Neural cell (in vitro differentiated cells): ENCODE measurements around the gene ACY1. TPM values are rescaled to one million over a fixed set of nuclear protein-coding genes. Genes with fewer than 3 reads are reported as not detected.

Experiments used
- H2AFZ ChIP-seq: fragments of 200-600, 300-800 bp; sonication (generic), shearing (Covaris generic); 2 replicates; pipeline ENCODE4 v1.6.0; 2014; ENCODE audit warnings: low read depth, mild to moderate bottlenecking, antibody characterized with exemption, low read length, moderate library complexity
- H3F3A ChIP-seq: fragments of 200-600 bp; shearing (Covaris generic); 2 replicates; pipeline ENCODE4 v1.6.1; 2016; ENCODE audit warnings: mild to moderate bottlenecking, moderate library complexity, mixed read lengths, antibody characterized with exemption, low read length; ENCODE audit not compliant: insufficient read depth, poor library complexity, severe bottlenecking
- H3K27ac ChIP-seq: fragments of 200-600, 300-800 bp; sonication (generic), shearing (Covaris generic); 2 replicates; pipeline ENCODE4 v1.5.1; 2014; ENCODE audit warnings: mild to moderate bottlenecking, low read length, moderate library complexity
- H3K27me3 ChIP-seq: fragments of 300-800, 200-600 bp; sonication (generic), shearing (Covaris generic); 2 replicates; pipeline ENCODE4 v1.6.0; 2014; ENCODE audit warnings: mild to moderate bottlenecking, low read depth, low read length, moderate library complexity; ENCODE audit not compliant: insufficient read depth
- H3K36me3 ChIP-seq: fragments of 300-800, 200-600 bp; sonication (generic), shearing (Covaris generic); 2 replicates; pipeline ENCODE4 v1.5.1; 2014; ENCODE audit warnings: mild to moderate bottlenecking, antibody characterized with exemption, low read length, moderate library complexity; ENCODE audit not compliant: insufficient read depth
- H3K4me2 ChIP-seq: fragments of 300-800, 200-600 bp; sonication (generic), shearing (Covaris generic); 2 replicates; pipeline ENCODE4 v1.6.0; 2014; ENCODE audit warnings: mild to moderate bottlenecking, low read length
- H3K4me3 ChIP-seq: fragments of 300-800, 200-600 bp; sonication (generic), shearing (Covaris generic); 2 replicates; pipeline ENCODE4 v1.5.1; 2014; ENCODE audit warnings: mild to moderate bottlenecking, low read length, moderate library complexity
- H3K79me2 ChIP-seq: fragments of 200-600 bp; shearing (Covaris generic); replicated peaks from 2 replicates; pipeline ENCODE4 v1.6.0; 2014; ENCODE audit warnings: mild to moderate bottlenecking, low read length, moderate library complexity; ENCODE audit not compliant: insufficient read depth
- H3K9ac ChIP-seq: fragments of 300-800, 200-600 bp; sonication (generic), shearing (Covaris generic); 2 replicates; pipeline ENCODE4 v1.6.1; 2016; ENCODE audit warnings: mild to moderate bottlenecking, low read length, mixed read lengths
- H3K9me2 ChIP-seq: fragments of 200-600 bp; shearing (Covaris generic); 2 replicates; pipeline ENCODE4 v1.6.1; 2016; ENCODE audit warnings: mild to moderate bottlenecking, low read length, mixed read lengths; ENCODE audit not compliant: insufficient read depth
- H3K9me3 ChIP-seq: fragments of 200-600, 300-800 bp; sonication (generic), shearing (Covaris generic); 2 replicates; pipeline ENCODE4 v1.6.1; 2016; ENCODE audit warnings: mild to moderate bottlenecking, mixed run types, low read length, moderate library complexity, mixed read lengths
- H4K20me1 ChIP-seq: fragments of 200-600 bp; shearing (Covaris generic); 2 replicates; pipeline ENCODE4 v1.6.1; 2016; ENCODE audit warnings: mild to moderate bottlenecking, mixed run types; ENCODE audit not compliant: insufficient read depth
- EP300 ChIP-seq: fragments of 450-650 bp; conservative IDR thresholded peaks from 2 replicates; pipeline ENCODE4 v1.6.1; 2014; ENCODE audit warnings: antibody characterized with exemption, mild to moderate bottlenecking, moderate library complexity; ENCODE audit not compliant: poor library complexity, severe bottlenecking
- EZH2 ChIP-seq: fragments of 200-600, 300-800 bp; shearing (Covaris generic), sonication (generic); IDR thresholded peaks from 2 replicates; pipeline ENCODE4 v1.6.1; 2014; ENCODE audit warnings: antibody characterized with exemption, low read length, borderline replicate concordance, mild to moderate bottlenecking; ENCODE audit not compliant: insufficient read depth, poor library complexity, severe bottlenecking
- MXI1 ChIP-seq: fragments of 450-650 bp; conservative IDR thresholded peaks from 2 replicates; pipeline ENCODE4 v1.6.1; 2014; ENCODE audit warnings: antibody characterized with exemption, mild to moderate bottlenecking; ENCODE audit not compliant: poor library complexity, severe bottlenecking
- POLR2AphosphoS5 ChIP-seq: IDR thresholded peaks from 2 replicates; pipeline ENCODE4 v1.6.1; 2012
- RAD21 ChIP-seq: fragments of 450-650 bp; conservative IDR thresholded peaks from 2 replicates; pipeline ENCODE4 v1.6.1; 2014; ENCODE audit warnings: antibody characterized with exemption, mild to moderate bottlenecking, moderate library complexity
- SMC3 ChIP-seq: fragments of 450-650 bp; conservative IDR thresholded peaks from 2 replicates; pipeline ENCODE4 v1.6.1; 2014; ENCODE audit warnings: antibody characterized with exemption, mild to moderate bottlenecking, moderate library complexity; ENCODE audit not compliant: poor library complexity
- TAF1 ChIP-seq: IDR thresholded peaks from 2 replicates; pipeline ENCODE4 v1.6.1; 2012; ENCODE audit warnings: low read depth
- polyA plus RNA-seq: library from polyadenylated mRNA; depleted of rRNA; stranded (reverse); fragments of >200 nt; gene quantifications from 2 replicates; pipeline ENCODE4 v1.2.3, GENCODE V29; 2014
- TF ChIP-seq, protein P1 (sequence below): IDR thresholded peaks from 2 replicates; pipeline ENCODE4 v1.6.1; 2012; ENCODE audit warnings: borderline replicate concordance
- TF ChIP-seq, protein P2 (sequence below): fragments of 450-650 bp; IDR thresholded peaks from 2 replicates; pipeline ENCODE4 v1.5.1; 2014; ENCODE audit warnings: antibody characterized with exemption, mild to moderate bottlenecking, moderate library complexity; ENCODE audit not compliant: poor library complexity, severe bottlenecking

Gene ACY1
- polyA plus RNA-seq, 1 donor from 2014 or later: 14.4 TPM

GRCh38 chr3:51949121-51949520, 34.2 kb upstream of the ACY1 start:
- Histone ChIP-seq H3K27ac (no peak overlapping the region), H3K36me3 (no peaks in the 10 kb centered on the region), H3K4me2 (no peak overlapping the region), H3F3A (no peaks in the 10 kb centered on the region), H3K79me2 (no peaks in the 10 kb centered on the region), H3K9me2 (no peaks in the 10 kb centered on the region), H3K4me3 (no peak overlapping the region), H4K20me1 (no peaks in the 10 kb centered on the region), H3K27me3 (no peaks in the 10 kb centered on the region), H2AFZ (no peak overlapping the region), H3K9me3 (no peaks in the 10 kb centered on the region), H3K9ac (no peak overlapping the region)
- no peak for TF ChIP-seq POLR2AphosphoS5
- TF ChIP-seq TAF1: no peak
- no peak for TF ChIP-seq RAD21
- TF ChIP-seq EP300: no peak
- TF ChIP-seq, protein P1, sequence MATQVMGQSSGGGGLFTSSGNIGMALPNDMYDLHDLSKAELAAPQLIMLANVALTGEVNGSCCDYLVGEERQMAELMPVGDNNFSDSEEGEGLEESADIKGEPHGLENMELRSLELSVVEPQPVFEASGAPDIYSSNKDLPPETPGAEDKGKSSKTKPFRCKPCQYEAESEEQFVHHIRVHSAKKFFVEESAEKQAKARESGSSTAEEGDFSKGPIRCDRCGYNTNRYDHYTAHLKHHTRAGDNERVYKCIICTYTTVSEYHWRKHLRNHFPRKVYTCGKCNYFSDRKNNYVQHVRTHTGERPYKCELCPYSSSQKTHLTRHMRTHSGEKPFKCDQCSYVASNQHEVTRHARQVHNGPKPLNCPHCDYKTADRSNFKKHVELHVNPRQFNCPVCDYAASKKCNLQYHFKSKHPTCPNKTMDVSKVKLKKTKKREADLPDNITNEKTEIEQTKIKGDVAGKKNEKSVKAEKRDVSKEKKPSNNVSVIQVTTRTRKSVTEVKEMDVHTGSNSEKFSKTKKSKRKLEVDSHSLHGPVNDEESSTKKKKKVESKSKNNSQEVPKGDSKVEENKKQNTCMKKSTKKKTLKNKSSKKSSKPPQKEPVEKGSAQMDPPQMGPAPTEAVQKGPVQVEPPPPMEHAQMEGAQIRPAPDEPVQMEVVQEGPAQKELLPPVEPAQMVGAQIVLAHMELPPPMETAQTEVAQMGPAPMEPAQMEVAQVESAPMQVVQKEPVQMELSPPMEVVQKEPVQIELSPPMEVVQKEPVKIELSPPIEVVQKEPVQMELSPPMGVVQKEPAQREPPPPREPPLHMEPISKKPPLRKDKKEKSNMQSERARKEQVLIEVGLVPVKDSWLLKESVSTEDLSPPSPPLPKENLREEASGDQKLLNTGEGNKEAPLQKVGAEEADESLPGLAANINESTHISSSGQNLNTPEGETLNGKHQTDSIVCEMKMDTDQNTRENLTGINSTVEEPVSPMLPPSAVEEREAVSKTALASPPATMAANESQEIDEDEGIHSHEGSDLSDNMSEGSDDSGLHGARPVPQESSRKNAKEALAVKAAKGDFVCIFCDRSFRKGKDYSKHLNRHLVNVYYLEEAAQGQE: no peak
- no peak for TF ChIP-seq EZH2
- TF ChIP-seq, protein P2, sequence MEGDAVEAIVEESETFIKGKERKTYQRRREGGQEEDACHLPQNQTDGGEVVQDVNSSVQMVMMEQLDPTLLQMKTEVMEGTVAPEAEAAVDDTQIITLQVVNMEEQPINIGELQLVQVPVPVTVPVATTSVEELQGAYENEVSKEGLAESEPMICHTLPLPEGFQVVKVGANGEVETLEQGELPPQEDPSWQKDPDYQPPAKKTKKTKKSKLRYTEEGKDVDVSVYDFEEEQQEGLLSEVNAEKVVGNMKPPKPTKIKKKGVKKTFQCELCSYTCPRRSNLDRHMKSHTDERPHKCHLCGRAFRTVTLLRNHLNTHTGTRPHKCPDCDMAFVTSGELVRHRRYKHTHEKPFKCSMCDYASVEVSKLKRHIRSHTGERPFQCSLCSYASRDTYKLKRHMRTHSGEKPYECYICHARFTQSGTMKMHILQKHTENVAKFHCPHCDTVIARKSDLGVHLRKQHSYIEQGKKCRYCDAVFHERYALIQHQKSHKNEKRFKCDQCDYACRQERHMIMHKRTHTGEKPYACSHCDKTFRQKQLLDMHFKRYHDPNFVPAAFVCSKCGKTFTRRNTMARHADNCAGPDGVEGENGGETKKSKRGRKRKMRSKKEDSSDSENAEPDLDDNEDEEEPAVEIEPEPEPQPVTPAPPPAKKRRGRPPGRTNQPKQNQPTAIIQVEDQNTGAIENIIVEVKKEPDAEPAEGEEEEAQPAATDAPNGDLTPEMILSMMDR: no peak
- no peak for TF ChIP-seq MXI1
- TF ChIP-seq SMC3: no peak

DNA sequence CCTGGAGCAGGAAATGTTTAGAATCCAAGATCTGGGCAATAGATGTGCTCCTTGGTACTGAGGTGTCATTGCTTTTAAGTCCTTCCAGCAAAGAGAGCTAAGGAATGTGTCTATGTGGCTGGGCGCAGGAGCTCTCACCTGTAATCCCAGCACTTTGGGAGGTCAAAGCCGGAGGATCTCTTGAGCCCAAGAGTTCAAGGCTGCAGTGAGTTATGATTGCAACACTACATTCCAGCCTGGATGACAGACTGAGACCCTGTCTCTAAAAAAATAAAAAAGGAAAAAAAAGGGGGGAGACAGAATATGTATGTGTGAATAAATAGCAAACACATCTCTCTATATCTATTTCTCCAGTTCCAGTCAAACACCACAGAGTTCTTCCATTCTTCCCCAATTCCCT, 32.4 kb upstream of the ACY1 start:
- H3K9me3 ChIP-seq: no peaks in the 10 kb centered on the region
- no peak overlapping the region for H3K4me2 ChIP-seq
- no peaks in the 10 kb centered on the region for H3K79me2 ChIP-seq
- H3K4me3 ChIP-seq: no peak overlapping the region
- H3K36me3 ChIP-seq: no peaks in the 10 kb centered on the region
- no peaks in the 10 kb centered on the region for H3F3A ChIP-seq
- no peaks in the 10 kb centered on the region for H4K20me1 ChIP-seq
- peaks cover 7% of the 10 kb centered on the region for H3K27me3 ChIP-seq
- no peak overlapping the region for H3K9ac ChIP-seq
- H3K9me2 ChIP-seq: no peaks in the 10 kb centered on the region
- TF ChIP-seq RAD21 (no peak), POLR2AphosphoS5 (no peak), MXI1 (no peak), SMC3 (no peak), EP300 (no peak), EZH2 (no peak), TAF1 (no peak)
- TF ChIP-seq, protein P2: no peak
- TF ChIP-seq, protein P1: no peak
- H3K27ac ChIP-seq: no peak overlapping the region
- H2AFZ ChIP-seq: no peak overlapping the region
